Testis (tissue), 3 donors: ENCODE data around the gene DCHS1. TPM values are rescaled to one million over a fixed set of nuclear protein-coding genes. Genes with fewer than 3 reads are reported as not detected.

Experiments
- DNase-seq: peaks from one replicate; pipeline ENCODE4 v3.0.0-alpha.2; 2019
- H3K27ac ChIP-seq, 2 donors: fragments of 200-600 bp; sonication (generic); one replicate each; pipeline ENCODE4 v1.5.1; 2019
- H3K27me3 ChIP-seq: fragments of 200-600 bp; sonication (generic); one replicate; pipeline ENCODE4 v1.5.1; 2019
- H3K36me3 ChIP-seq: fragments of 200-600 bp; sonication (generic); one replicate; pipeline ENCODE4 v1.5.1; 2017; ENCODE audit warnings: low read depth; ENCODE audit errors: missing control alignments
- H3K4me1 ChIP-seq: fragments of 200-600 bp; sonication (generic); one replicate; pipeline ENCODE4 v1.5.1; 2019
- H3K4me3 ChIP-seq, 2 donors: fragments of 200-600 bp; sonication (generic); one replicate each; pipeline ENCODE4 v1.5.1; 2017 to 2019
- H3K9me3 ChIP-seq: fragments of 200-600 bp; sonication (generic); one replicate; pipeline ENCODE4 v1.5.1; 2017
- POLR2A ChIP-seq: fragments of 450-650 bp; IDR thresholded peaks from one replicate; pipeline ENCODE4 v1.6.1; 2017; ENCODE audit warnings: antibody characterized with exemption, mild to moderate bottlenecking, moderate library complexity
- WGBS, 2 donors: methylation state at CpG; one replicate each; pipeline ENCODE4 v1.1.5; 2018; 5-methylcytosine and 5-hydroxymethylcytosine counted together
- intact Hi-C: fragments of 100-400 bp; cut with DNase I; formaldehyde crosslinking; loops from one replicate; pipeline ENCODE4 v1.15.1; 2023; ENCODE audit warnings: low total_unique reads
- polyA plus RNA-seq: library from polyadenylated mRNA; stranded (reverse); fragments of 350-450 nt; fragmentation: Illumina TruSeq; extraction: RNeasy Lipid Tissue Mini Kit (QIAGEN cat#74804); gene quantifications from one replicate; pipeline ENCODE4 v1.2.3, GENCODE V29; 2014; ENCODE audit warnings: low read depth, low replicate concordance; ENCODE audit not compliant: insufficient read depth
- total RNA-seq, 2 donors: library from RNA; depleted of rRNA; stranded (reverse); fragments of >200 nt; gene quantifications; one replicate each; pipeline ENCODE4 v1.2.3, GENCODE V29; 2016
- TF ChIP-seq, protein P1 (sequence below), 3 experiments: fragments of 450-650 bp in 2 of 3; fragments of 200-600 bp in 1 of 3; sonication (generic) in 1 of 3; IDR thresholded peaks; one replicate each; pipeline ENCODE4 v1.5.1; 2016 to 2019; ENCODE audit warnings: antibody characterized with exemption in 3 of 3, mild to moderate bottlenecking in 2 of 3, moderate library complexity in 1 of 3

The DCHS1 gene
- total and polyA plus RNA-seq, 3 donors from 2014 or later: 7.1 to 14.2 (median 8.8) TPM

DNA sequence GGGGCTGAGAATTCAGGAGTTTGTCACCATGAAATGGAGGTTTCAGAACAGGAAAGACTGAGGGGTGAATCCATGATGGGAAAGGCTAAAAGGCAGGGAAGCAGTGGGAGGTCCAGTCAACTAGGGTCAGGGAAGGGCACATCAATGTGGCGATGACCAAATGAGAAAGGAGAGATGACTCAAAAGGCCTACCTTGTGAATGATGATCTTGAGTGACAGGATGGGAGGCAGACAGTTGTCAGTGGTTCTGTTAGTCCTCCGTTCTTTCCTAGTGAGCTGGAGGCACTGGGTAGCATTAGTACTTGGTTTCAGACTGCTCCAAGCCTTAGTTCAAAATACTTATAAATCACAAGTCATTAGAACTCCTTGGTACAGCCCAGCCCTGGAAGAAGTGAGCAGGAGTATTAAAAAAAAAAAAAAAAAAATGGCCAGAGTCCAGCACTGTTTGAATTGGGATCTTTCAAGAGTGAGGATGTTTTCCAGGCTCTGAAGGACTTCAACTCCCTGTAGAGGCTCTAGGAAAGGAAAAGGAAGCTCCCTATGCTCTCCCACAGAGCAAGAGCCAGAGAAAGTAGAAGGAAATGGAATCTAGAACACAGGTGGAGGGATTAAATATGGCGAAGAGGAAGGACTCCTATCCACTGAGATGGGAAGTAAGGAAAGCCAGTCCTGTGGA lies 8.3 kb upstream of the DCHS1 start:
- no peak for DNase-seq
- Histone ChIP-seq H3K4me1 (no peaks in the 10 kb centered on the region), H3K27me3 (no peaks in the 10 kb centered on the region), H3K9me3 (no peaks in the 10 kb centered on the region), H3K36me3 (no peaks in the 10 kb centered on the region), H3K27ac (no peak overlapping the region), H3K4me3 (no peak overlapping the region)
- TF ChIP-seq, protein P1, sequence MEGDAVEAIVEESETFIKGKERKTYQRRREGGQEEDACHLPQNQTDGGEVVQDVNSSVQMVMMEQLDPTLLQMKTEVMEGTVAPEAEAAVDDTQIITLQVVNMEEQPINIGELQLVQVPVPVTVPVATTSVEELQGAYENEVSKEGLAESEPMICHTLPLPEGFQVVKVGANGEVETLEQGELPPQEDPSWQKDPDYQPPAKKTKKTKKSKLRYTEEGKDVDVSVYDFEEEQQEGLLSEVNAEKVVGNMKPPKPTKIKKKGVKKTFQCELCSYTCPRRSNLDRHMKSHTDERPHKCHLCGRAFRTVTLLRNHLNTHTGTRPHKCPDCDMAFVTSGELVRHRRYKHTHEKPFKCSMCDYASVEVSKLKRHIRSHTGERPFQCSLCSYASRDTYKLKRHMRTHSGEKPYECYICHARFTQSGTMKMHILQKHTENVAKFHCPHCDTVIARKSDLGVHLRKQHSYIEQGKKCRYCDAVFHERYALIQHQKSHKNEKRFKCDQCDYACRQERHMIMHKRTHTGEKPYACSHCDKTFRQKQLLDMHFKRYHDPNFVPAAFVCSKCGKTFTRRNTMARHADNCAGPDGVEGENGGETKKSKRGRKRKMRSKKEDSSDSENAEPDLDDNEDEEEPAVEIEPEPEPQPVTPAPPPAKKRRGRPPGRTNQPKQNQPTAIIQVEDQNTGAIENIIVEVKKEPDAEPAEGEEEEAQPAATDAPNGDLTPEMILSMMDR (IDR thresholded peaks at IDR 0.05): no peak
- no peak for TF ChIP-seq POLR2A
- intact Hi-C loops: no loop called here
- WGBS, 2 donors: 59 to 97% methylated on average over 2 to 3 of the region's 3 CpGs

GRCh38 chr11:6660712-6661111 lies 5.1 kb upstream of the DCHS1 start:
- Histone ChIP-seq H3K36me3 (no peaks in the 10 kb centered on the region), H3K27ac (no peak overlapping the region), H3K4me1 (no peaks in the 10 kb centered on the region), H3K9me3 (no peaks in the 10 kb centered on the region), H3K27me3 (no peaks in the 10 kb centered on the region), H3K4me3 (no peak overlapping the region)
- 88 to 96% methylated on average over 3 of the region's 3 CpGs for WGBS, 2 donors
- intact Hi-C loops: no loop called here
- TF ChIP-seq POLR2A: no peak
- TF ChIP-seq, protein P1 (IDR thresholded peaks at IDR 0.05): no peak
- DNase-seq: no peak

- no peaks in the 10 kb centered on the region for H3K36me3 ChIP-seq
- no peak for TF ChIP-seq POLR2A
- TF ChIP-seq, protein P1 (IDR thresholded peaks at IDR 0.05): no peak
- H3K27me3 ChIP-seq: no peaks in the 10 kb centered on the region
- H3K9me3 ChIP-seq: no peaks in the 10 kb centered on the region
- H3K4me1 ChIP-seq: peaks cover 3% of the 10 kb centered on the region
- intact Hi-C loops: no loop called here
- no peak overlapping the region for H3K27ac ChIP-seq
- DNase-seq: no peak
- H3K4me3 ChIP-seq: no peak overlapping the region
Observed at GRCh38 chr11:6658647-6659046, 3.0 kb upstream of the DCHS1 start.

DNA sequence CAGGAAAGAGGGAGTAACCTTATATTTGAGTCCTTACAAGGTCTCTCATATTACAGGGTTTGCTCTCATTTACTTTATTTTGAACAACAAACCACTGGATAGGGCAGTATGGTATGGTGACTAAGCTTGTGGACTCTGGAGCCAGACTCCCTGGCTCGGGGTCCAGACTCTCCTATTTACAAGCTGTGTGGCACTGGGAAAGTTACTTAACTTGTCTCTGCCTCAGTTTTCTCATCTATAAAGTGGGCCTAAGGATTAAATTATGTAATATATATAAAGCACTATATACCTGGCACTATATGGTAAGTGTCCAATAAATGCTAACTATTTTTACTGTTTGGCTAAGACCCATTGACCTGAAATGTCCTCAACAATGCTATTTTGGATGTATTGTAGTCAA lies 1.7 kb upstream of the DCHS1 start:
- DNase-seq: no peak
- no peak for TF ChIP-seq POLR2A
- TF ChIP-seq, protein P1 (IDR thresholded peaks at IDR 0.05): no peak
- H3K36me3 ChIP-seq: no peaks in the 10 kb centered on the region
- H3K27me3 ChIP-seq: no peaks in the 10 kb centered on the region
- H3K27ac ChIP-seq: no peak overlapping the region
- H3K4me3 ChIP-seq: no peak overlapping the region
- intact Hi-C loops: no loop called here
- 57 to 89% methylated on average over 1 of the region's 1 CpG for WGBS, 2 donors
- H3K4me1 ChIP-seq: peaks cover 3% of the 10 kb centered on the region
- no peaks in the 10 kb centered on the region for H3K9me3 ChIP-seq

DNA sequence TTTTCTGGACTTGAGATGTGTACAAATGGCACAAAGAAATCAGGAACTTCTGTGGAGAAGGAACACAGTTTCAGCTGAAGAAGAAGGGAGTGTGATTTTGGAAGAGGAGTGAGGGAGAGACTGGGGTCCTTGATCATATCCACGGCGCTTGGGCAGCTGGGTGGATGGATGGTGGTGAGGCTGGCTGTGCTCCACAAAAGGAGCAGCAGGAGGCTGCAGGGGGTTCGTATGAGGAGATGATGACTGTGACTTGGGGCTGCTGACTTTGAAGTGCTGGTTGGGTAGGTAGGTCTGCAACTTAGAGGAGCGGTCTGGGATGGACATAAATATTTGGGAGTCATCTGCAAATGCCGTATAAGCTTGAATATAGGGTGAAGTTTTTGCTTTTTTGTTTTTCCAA lies 1.3 kb upstream of the DCHS1 start:
- 42 to 65% methylated on average over 5 of the region's 5 CpGs for WGBS, 2 donors
- TF ChIP-seq, protein P1 (IDR thresholded peaks at IDR 0.05): no peak
- TF ChIP-seq POLR2A: no peak
- no peak overlapping the region for H3K4me3 ChIP-seq
- intact Hi-C loops: no loop called here
- no peaks in the 10 kb centered on the region for H3K9me3 ChIP-seq
- no peaks in the 10 kb centered on the region for H3K36me3 ChIP-seq
- DNase-seq: no peak
- H3K27me3 ChIP-seq: no peaks in the 10 kb centered on the region
- H3K4me1 ChIP-seq: peaks cover 3% of the 10 kb centered on the region
- H3K27ac ChIP-seq: no peak overlapping the region
